GM19397 (cell line): ENCODE measurements around the gene NEURL3.
"Not testable (repeated sequence)": the region's sequence is repeated elsewhere in the genome, so short reads cannot be mapped to it uniquely, and the experiment has no call there.

Experiments
- ATAC-seq: cut with Tn5 transposase; IDR thresholded peaks from one replicate; pipeline ENCODE4 v1.9.1; 2021; ENCODE audit warnings: mild to moderate bottlenecking, moderate library complexity; ENCODE audit not compliant: unreplicated experiment

NEURL3 gene

GRCh38 chr2:96505231-96505889, at the start of gene NEURL3:
NEURL3 (minus strand) TSS chr2:96505357; CDS start chr2:96505286, 71 bp downstream.
- no peak for ATAC-seq

GRCh38 chr2:96554293-96555145, 49.4 kb upstream of the NEURL3 start:
- ATAC-seq, result no peak

- not testable (repeated sequence) for ATAC-seq
Observed at GRCh38 chr2:96553957-96554292, 48.8 kb upstream of the NEURL3 start.

- no peak for ATAC-seq
Observed at GRCh38 chr2:96553176-96553956, 48.2 kb upstream of the NEURL3 start.

GRCh38 chr2:96552315-96553175, 47.4 kb upstream of the NEURL3 start:
- ATAC-seq, result no peak

GRCh38 chr2:96551605-96552314, 46.6 kb upstream of the NEURL3 start:
- no peak for ATAC-seq

GRCh38 chr2:96550787-96551604, 45.8 kb upstream of the NEURL3 start:
- ATAC-seq, result no peak

GRCh38 chr2:96549967-96550786, 45.0 kb upstream of the NEURL3 start:
- ATAC-seq, result no peak

GRCh38 chr2:96549466-96549785, 44.3 kb upstream of the NEURL3 start:
- ATAC-seq, result no peak

GRCh38 chr2:96548558-96549465, 43.7 kb upstream of the NEURL3 start:
- no peak for ATAC-seq

GRCh38 chr2:96547731-96548171, 42.6 kb upstream of the NEURL3 start:
- no peak for ATAC-seq

- no peak for ATAC-seq
Observed at GRCh38 chr2:96547203-96547641, 42.1 kb upstream of the NEURL3 start.

GRCh38 chr2:96546797-96547196, 41.6 kb upstream of the NEURL3 start:
- no peak for ATAC-seq

GRCh38 chr2:96546321-96546720, 41.2 kb upstream of the NEURL3 start:
- ATAC-seq, result no peak

- ATAC-seq, result no peak
Observed at GRCh38 chr2:96542357-96542977, 37.3 kb upstream of the NEURL3 start.

- no peak for ATAC-seq
Observed at GRCh38 chr2:96541398-96542152, 36.4 kb upstream of the NEURL3 start.
